NCI-H1092 (cell line): ENCODE data around the gene DVL2.

Experiments
- DNase-seq: peaks from one replicate; lab custom pipeline; 2025; lab: John Stamatoyannopoulos, UW

Gene DVL2

GRCh38 chr17:7237761-7238419 lies 3.6 kb upstream of the DVL2 start:
- peak; percentile 19 for DNase-seq

- no peak for DNase-seq
Observed at GRCh38 chr17:7237266-7237760, 3.0 kb upstream of the DVL2 start.

GRCh38 chr17:7236808-7237207 lies 2.5 kb upstream of the DVL2 start:
- DNase-seq = no peak

- DNase-seq = no peak
Observed at GRCh38 chr17:7235693-7236665, 1.7 kb upstream of the DVL2 start.

GRCh38 chr17:7233701-7234082 lies 625 bp downstream of the DVL2 start:
- no peak for DNase-seq

- no peak for DNase-seq
Observed at GRCh38 chr17:7232114-7232513, 2.2 kb downstream of the DVL2 start.

- no peak for DNase-seq
Observed at GRCh38 chr17:7229504-7229903, 4.8 kb downstream of the DVL2 start.

- no peak for DNase-seq
Observed at GRCh38 chr17:7228920-7229319, 5.4 kb downstream of the DVL2 start.

- no peak for DNase-seq
Observed at GRCh38 chr17:7226721-7227710, 7.3 kb downstream of the DVL2 start.

GRCh38 chr17:7225711-7226331 lies 8.5 kb downstream of the DVL2 start:
- no peak for DNase-seq

GRCh38 chr17:7224661-7225111 lies 9.6 kb downstream of the DVL2 start:
- DNase-seq = no peak

GRCh38 chr17:7224110-7224509 lies 10.2 kb downstream of the DVL2 start:
- DNase-seq = no peak

GRCh38 chr17:7223375-7223774 lies 10.9 kb downstream of the DVL2 start:
- DNase-seq = no peak

GRCh38 chr17:7222972-7223292 lies 11.4 kb downstream of the DVL2 start:
- no peak for DNase-seq

- no peak for DNase-seq
Observed at GRCh38 chr17:7222093-7222971, 12.0 kb downstream of the DVL2 start.

- no peak for DNase-seq
Observed at GRCh38 chr17:7221278-7222092, 12.8 kb downstream of the DVL2 start.

GRCh38 chr17:7220593-7221277 lies 13.6 kb downstream of the DVL2 start:
- DNase-seq = peak; percentile 33

- DNase-seq = peak; percentile 31
Observed at GRCh38 chr17:7219812-7220592, 14.3 kb downstream of the DVL2 start, which contains the start of the genes ACADVL and DLG4. TSS of gene ACADVL (plus strand) at chr17:7219938. CDS start at chr17:7219985, 47 bp downstream. TSS of gene DLG4 (minus strand) at chr17:7219836.
